ENCODE results near the gene DCAF7. TPM values are rescaled to one million over a fixed set of nuclear protein-coding genes. Genes with fewer than 3 reads are reported as not detected.

Gene DCAF7
- total and polyA plus RNA-seq, 3 donors from 2014 or later = 51.7 to 164 (median 66.8) TPM

- Histone ChIP-seq H3K36me3 (ENCODE audit: low read depth, missing control alignments) (no peaks in the 10 kb centered on the region), H3K27ac (no peak overlapping the region), H3K27me3 (no peaks in the 10 kb centered on the region), H3K4me1 (peaks cover 11% of the 10 kb centered on the region), H3K4me3 (no peak overlapping the region), H3K9me3 (no peaks in the 10 kb centered on the region)
- 88 to 94% methylated on average over 2 of the region's 2 CpGs for WGBS, 2 donors
- no peak for TF ChIP-seq CTCF (IDR thresholded peaks at IDR 0.05)
- no peak for DNase-seq
- intact Hi-C loops (cut with DNase I; ENCODE audit: low total_unique reads) = no loop called here
These were observed 7.1 kb downstream of the DCAF7 start for GRCh38 chr17:63557416-63557815.

- Histone ChIP-seq H3K27me3 (no peaks in the 10 kb centered on the region), H3K9me3 (no peaks in the 10 kb centered on the region), H3K27ac (no peak overlapping the region), H3K4me3 (no peak overlapping the region), H3K4me1 (peaks cover 7% of the 10 kb centered on the region), H3K36me3 (ENCODE audit: low read depth, missing control alignments) (no peaks in the 10 kb centered on the region)
- TF ChIP-seq CTCF (IDR thresholded peaks at IDR 0.05) (no peak), POLR2A (IDR thresholded peaks at IDR 0.05) (no peak)
- intact Hi-C loops (cut with DNase I; ENCODE audit: low total_unique reads) = no loop called here
- no peak for DNase-seq
- WGBS, 2 donors = 89 to 94% methylated on average over 3 of the region's 3 CpGs
These were observed 8.2 kb downstream of the DCAF7 start for GRCh38 chr17:63558441-63558840.

- H3K27ac ChIP-seq = no peak overlapping the region
- DNase-seq = no peak
- intact Hi-C loops (cut with DNase I; ENCODE audit: low total_unique reads) = no loop called here
- no peaks in the 10 kb centered on the region for H3K9me3 ChIP-seq
- no peaks in the 10 kb centered on the region for H3K27me3 ChIP-seq
- no peaks in the 10 kb centered on the region for H3K36me3 ChIP-seq (ENCODE audit: low read depth, missing control alignments)
- no peaks in the 10 kb centered on the region for H3K4me1 ChIP-seq
- TF ChIP-seq CTCF (IDR thresholded peaks at IDR 0.05) = no peak
- no peak for TF ChIP-seq POLR2A (IDR thresholded peaks at IDR 0.05)
- H3K4me3 ChIP-seq = no peak overlapping the region
These were observed 11.5 kb downstream of the DCAF7 start for GRCh38 chr17:63561819-63562218.

GRCh38 chr17:63563339-63563738, 13.1 kb downstream of the DCAF7 start:
- no peak overlapping the region for H3K27ac ChIP-seq
- TF ChIP-seq POLR2A (IDR thresholded peaks at IDR 0.05) = no peak
- no peak for TF ChIP-seq CTCF (IDR thresholded peaks at IDR 0.05)
- no peak for DNase-seq
- H3K36me3 ChIP-seq (ENCODE audit: low read depth, missing control alignments) = no peaks in the 10 kb centered on the region
- intact Hi-C loops (cut with DNase I; ENCODE audit: low total_unique reads) = no loop called here
- no peaks in the 10 kb centered on the region for H3K27me3 ChIP-seq
- H3K9me3 ChIP-seq = no peaks in the 10 kb centered on the region
- WGBS, 2 donors = 96 to 100% methylated on average over 2 of the region's 2 CpGs
- H3K4me3 ChIP-seq = no peak overlapping the region
- H3K4me1 ChIP-seq = no peaks in the 10 kb centered on the region

- Histone ChIP-seq H3K27me3 (no peaks in the 10 kb centered on the region), H3K9me3 (no peaks in the 10 kb centered on the region), H3K27ac (no peak overlapping the region), H3K4me3 (no peak overlapping the region), H3K4me1 (no peaks in the 10 kb centered on the region), H3K36me3 (ENCODE audit: low read depth, missing control alignments) (no peaks in the 10 kb centered on the region)
- no peak for DNase-seq
- intact Hi-C loops (cut with DNase I; ENCODE audit: low total_unique reads) = no loop called here
- WGBS, 2 donors = 95 to 100% methylated on average over 4 to 5 of the region's 5 CpGs
- no peak for TF ChIP-seq POLR2A (IDR thresholded peaks at IDR 0.05)
- no peak for TF ChIP-seq CTCF (IDR thresholded peaks at IDR 0.05)
These were observed 14.3 kb downstream of the DCAF7 start for GRCh38 chr17:63564562-63564961.
